RCC 7860 (cell line): ENCODE data around the gene FAM47E.
"Not testable (repeated sequence)": the region's sequence is repeated elsewhere in the genome, so short reads cannot be mapped to it uniquely, and the experiment has no call there.

Experiments
- DNase-seq: peaks from one replicate; pipeline ENCODE4 v3.0.0-alpha.2; 2015; ENCODE audit warnings: low spot score
- FAIRE-seq: peaks from 2 replicates; lab custom pipeline; 2012; peaks lifted over from hg19 to GRCh38; lab: Jason Lieb, UNC

Gene FAM47E

GRCh38 chr4:76224171-76224570 is 27.4 kb upstream of the FAM47E start:
- DNase-seq (no peak), FAIRE-seq (no peak)

- DNase-seq = no peak
- FAIRE-seq = no peak
Observed at GRCh38 chr4:76226418-76226817, 25.1 kb upstream of the FAM47E start.

GRCh38 chr4:76232681-76233080 is 18.8 kb upstream of the FAM47E start:
- DNase-seq = no peak
- no peak for FAIRE-seq

GRCh38 chr4:76233083-76233482 is 18.4 kb upstream of the FAM47E start:
- FAIRE-seq = no peak
- DNase-seq = no peak

- DNase-seq (no peak), FAIRE-seq (no peak)
Observed at GRCh38 chr4:76233529-76233928, 18.0 kb upstream of the FAM47E start.

GRCh38 chr4:76233967-76234678 is 17.4 kb upstream of the FAM47E start:
- DNase-seq (no peak), FAIRE-seq (no peak)

DNA sequence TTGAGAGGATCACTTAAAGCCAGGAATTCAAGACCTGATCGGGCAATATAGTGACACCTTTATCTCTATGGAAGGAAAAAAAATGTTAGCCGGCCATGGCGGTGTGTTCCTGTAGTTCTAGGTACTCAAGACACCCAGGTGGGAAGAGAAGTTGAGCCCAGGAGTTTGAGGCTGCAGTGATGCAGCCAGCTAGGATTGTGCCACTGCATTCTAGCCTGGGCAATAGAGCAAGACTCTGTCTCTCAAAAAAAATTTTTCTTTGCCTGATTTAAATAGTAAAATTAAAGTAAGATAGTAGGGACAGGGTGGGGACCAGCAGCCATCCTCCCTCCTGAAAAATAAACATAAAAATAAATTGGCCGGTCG is 16.9 kb upstream of the FAM47E start:
- FAIRE-seq = no peak
- DNase-seq = no peak

- FAIRE-seq (no peak), DNase-seq (no peak)
Observed at GRCh38 chr4:76235407-76235806, 16.1 kb upstream of the FAM47E start.

DNA sequence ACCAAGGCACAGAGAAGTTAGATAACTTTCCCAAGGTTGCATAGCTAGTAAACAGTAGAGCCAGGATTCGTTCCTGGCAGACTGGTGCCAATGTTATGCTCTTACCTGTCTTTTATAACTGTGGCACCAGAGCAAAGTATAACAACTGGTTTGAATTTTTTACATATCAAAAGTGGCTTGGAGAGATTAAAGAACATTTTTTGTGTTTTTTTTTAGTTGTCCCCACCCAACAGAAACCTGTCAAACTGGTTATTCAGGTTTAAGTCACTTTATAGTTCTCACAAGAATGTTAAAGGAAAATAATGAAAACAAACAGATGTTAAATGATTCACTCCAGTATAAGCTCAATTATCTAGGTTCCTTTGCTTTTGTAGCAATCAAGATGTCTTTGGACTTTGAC is 15.6 kb upstream of the FAM47E start:
- no peak for DNase-seq
- FAIRE-seq = no peak

DNA sequence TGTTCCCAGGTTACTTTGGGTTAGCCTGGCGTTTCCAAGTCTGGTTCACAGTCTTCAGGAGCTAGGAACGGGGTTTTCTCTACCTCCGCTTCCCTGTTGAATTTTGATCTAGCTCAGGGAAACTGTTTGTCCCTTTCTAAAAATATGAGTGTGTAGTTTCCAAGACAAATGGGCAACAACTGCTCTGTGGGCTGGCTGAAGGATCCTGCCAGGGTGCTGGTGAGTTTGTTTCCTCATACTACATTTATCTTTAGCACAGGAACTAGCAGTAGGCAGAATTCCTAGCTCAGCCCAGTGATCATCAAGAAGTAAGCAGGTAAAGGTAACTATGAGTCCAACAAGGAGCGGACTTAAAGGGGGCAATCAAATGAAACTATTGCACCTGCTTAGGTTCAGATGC is 13.3 kb upstream of the FAM47E start:
- no peak for FAIRE-seq
- DNase-seq = no peak

- DNase-seq (no peak), FAIRE-seq (no peak)
Observed at GRCh38 chr4:76238701-76239100, 12.8 kb upstream of the FAM47E start.

DNA sequence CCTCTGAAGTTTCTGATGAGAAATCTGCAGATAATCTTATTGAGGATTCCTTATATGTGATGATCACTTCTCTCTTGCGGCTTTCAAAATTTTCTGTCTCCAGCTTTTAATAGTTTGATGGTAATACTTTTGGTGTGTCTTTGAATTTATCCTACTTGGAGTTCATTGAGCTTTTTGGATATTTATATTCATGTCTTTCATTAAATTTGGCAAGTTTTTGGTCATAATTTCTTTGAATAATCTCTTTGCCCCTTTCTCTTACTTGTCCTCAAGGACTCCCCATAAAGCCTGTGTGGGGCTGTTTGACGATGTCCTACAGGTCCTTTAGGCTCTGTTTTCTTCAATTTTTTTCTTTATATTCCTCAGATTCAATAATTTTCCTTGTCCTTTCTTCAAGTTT is 11.3 kb upstream of the FAM47E start:
- DNase-seq (no peak), FAIRE-seq (no peak)

- FAIRE-seq, DNase-seq: not testable (repeated sequence)
Observed at GRCh38 chr4:76243877-76244276, 7.6 kb upstream of the FAM47E start.

DNA sequence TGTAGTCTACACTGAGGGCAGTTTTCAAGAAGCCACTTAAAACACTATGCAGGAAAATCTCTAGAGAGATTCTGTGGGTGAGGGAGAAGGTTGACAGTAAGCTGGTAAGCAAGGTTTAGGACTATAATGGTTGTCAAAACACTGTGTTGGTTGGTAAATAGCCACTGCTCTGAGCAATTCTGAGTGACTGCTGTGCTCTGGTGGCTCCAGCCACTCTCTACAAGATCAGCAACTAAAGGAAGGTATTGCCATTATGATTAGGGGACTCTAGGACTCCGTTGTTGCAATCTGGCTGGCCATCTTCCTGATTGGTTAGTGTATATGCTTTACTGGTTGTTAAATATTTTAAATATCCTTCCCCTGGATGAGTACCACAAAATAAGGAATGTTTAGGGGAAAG is 5.5 kb upstream of the FAM47E start:
- no peak for FAIRE-seq
- DNase-seq = no peak

- no peak for FAIRE-seq
- no peak for DNase-seq
Observed at GRCh38 chr4:76246852-76247251, 4.7 kb upstream of the FAM47E start.

- FAIRE-seq (no peak), DNase-seq (no peak)
Observed at GRCh38 chr4:76250962-76251361, 559 bp upstream of the FAM47E start.

GRCh38 chr4:76252271-76252653 is 741 bp downstream of the FAM47E start:
- FAIRE-seq (no peak), DNase-seq (no peak)

- no peak for DNase-seq
- no peak for FAIRE-seq
Observed at GRCh38 chr4:76253511-76253910, 2.0 kb downstream of the FAM47E start.

DNA sequence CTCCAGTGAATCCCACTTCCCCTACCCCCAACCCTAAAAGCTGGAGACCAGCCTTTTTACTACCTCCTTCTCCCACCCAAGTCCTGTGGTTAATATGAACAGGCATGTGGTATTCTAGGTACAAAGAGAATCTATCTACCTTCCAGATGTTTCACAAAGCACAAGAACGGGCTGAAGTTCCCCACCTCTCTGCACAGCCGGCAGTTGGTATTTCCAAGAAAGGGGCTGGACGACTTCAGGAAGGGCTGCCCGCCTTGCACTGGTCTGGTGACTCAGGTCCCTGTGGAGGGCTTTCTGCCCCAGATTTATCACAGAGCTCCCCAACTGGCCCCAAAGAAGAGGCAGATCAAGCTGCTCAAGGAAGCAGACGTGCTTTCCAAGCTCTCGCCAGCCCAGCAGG is 4.5 kb downstream of the FAM47E start:
- FAIRE-seq (no peak), DNase-seq (no peak)

DNA sequence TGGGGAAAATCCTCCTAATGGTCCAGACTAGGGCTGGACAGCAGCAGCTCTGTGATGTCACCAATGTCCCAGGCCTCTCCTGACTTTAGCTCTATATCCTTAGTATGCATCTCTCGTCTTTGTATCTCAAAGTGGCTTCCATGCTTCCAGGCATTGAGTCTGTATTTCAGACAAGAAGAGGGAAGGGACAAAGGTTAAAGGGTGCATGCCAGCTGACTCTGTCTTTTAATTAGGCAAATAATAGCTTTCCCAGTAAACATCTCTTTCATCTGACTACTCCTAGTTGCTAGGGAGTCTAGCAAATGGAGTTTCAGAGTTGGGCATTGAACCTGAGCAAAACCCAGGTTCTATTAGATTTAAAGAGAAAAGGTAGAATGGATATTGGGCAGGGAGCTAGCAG is 5.4 kb downstream of the FAM47E start:
- DNase-seq (no peak), FAIRE-seq (no peak)

DNA sequence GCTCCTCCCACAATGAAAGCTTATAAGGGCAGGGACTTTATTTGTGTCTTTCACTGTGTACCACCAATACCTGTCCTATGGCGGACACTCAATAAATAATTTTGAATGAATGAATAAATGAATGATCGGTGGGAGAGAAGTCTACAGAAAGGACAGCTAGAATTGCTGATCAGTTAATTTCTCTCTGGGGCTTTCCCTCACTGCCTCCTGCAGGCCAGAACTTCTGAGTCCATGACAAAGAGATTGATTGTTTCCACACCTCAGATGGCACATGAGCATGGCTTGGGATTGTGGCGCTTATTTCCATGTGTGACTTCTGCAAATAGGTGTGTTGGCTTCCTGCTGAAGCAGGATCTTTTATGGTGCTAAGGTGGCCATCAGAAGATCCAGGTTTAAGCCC is 6.3 kb downstream of the FAM47E start:
- FAIRE-seq (no peak), DNase-seq (no peak)

GRCh38 chr4:76260571-76260970 is 9.1 kb downstream of the FAM47E start:
- DNase-seq (no peak), FAIRE-seq (no peak)

- DNase-seq (no peak), FAIRE-seq (no peak)
Observed at GRCh38 chr4:76265631-76266218, 14.2 kb downstream of the FAM47E start.
